IMR-90 (cell line): ENCODE data around the gene SNX30. TPM values are rescaled to one million over a fixed set of nuclear protein-coding genes. Genes with fewer than 3 reads are reported as not detected.

Source experiments
- ATAC-seq: fragments of 200-7000 bp; cut with Tn5 transposase; 2 replicates; pipeline ENCODE4 v1.9.1; 2020; ENCODE audit warnings: low read depth, mild to moderate bottlenecking, moderate library complexity
- BruUV-seq: library from RNA; stranded (reverse); fragments of 400-500 nt; replicated peaks from 2 replicates; lab custom pipeline; 2021; lab: Mats Ljungman, UMichigan
- CTCF ChIA-PET: fragments of 300-600 bp; formaldehyde crosslinking; extraction: SDS; loops from one replicate; lab custom pipeline; 2021; ENCODE audit warnings: antibody characterized with exemption; lab: Yijun Ruan, JAX
- POLR2A ChIA-PET: fragments of 300-600 bp; sonication (Branson Sonifier 250); formaldehyde crosslinking; loops from one replicate; lab custom pipeline; 2022; ENCODE audit warnings: antibody characterized with exemption; ENCODE audit not compliant: unreplicated experiment; lab: Charles Lee
- DNase-seq: peaks from one replicate; pipeline ENCODE4 v3.0.0; 2013
- H2AFZ ChIP-seq: replicated peaks from 2 replicates; pipeline ENCODE3; 2013; ENCODE audit warnings: low read length, mild to moderate bottlenecking; ENCODE audit not compliant: poor library complexity
- H2AK5ac ChIP-seq: 2 replicates; pipeline ENCODE4 v1.6.1; 2013; ENCODE audit warnings: low read depth, low read length, inconsistent platforms
- H2AK9ac ChIP-seq: replicated peaks from 2 replicates; pipeline ENCODE3; 2013; ENCODE audit warnings: mild to moderate bottlenecking, low read depth, low read length, moderate library complexity; ENCODE audit not compliant: poor library complexity
- H2BK120ac ChIP-seq: 2 replicates; pipeline ENCODE4 v1.6.1; 2013; ENCODE audit warnings: low read depth, low read length, inconsistent platforms
- H2BK15ac ChIP-seq: 3 replicates; pipeline ENCODE4 v1.6.1; 2013; ENCODE audit warnings: low read depth, low read length, inconsistent platforms
- H2BK20ac ChIP-seq: 2 replicates; pipeline ENCODE4 v1.6.1; 2013; ENCODE audit warnings: low read depth, mild to moderate bottlenecking, inconsistent platforms, low read length, moderate library complexity
- H2BK5ac ChIP-seq: 2 replicates; pipeline ENCODE4 v1.6.1; 2013; ENCODE audit warnings: mild to moderate bottlenecking, low read depth, low read length, inconsistent platforms; ENCODE audit not compliant: poor library complexity, severe bottlenecking
- H3K14ac ChIP-seq: replicated peaks from 2 replicates; pipeline ENCODE4 v1.6.1; 2013; ENCODE audit warnings: low read depth, low read length, inconsistent platforms
- H3K18ac ChIP-seq: 2 replicates; pipeline ENCODE4 v1.6.1; 2013; ENCODE audit warnings: low read depth, low read length, control low read depth
- H3K23ac ChIP-seq: 2 replicates; pipeline ENCODE4 v1.6.1; 2013; ENCODE audit warnings: low read depth, low read length, inconsistent platforms
- H3K27ac ChIP-seq: 2 replicates; pipeline ENCODE4 v1.5.1; 2013; ENCODE audit warnings: mild to moderate bottlenecking, control low read depth, low read length; ENCODE audit not compliant: insufficient read depth
- H3K27me3 ChIP-seq: 2 replicates; pipeline ENCODE4 v1.6.1; 2013; ENCODE audit warnings: low read length; ENCODE audit not compliant: control insufficient read depth, insufficient read depth
- H3K36me3 ChIP-seq: 2 replicates; pipeline ENCODE4 v1.6.1; 2013; ENCODE audit warnings: low read length, mixed read lengths; ENCODE audit not compliant: control insufficient read depth, insufficient read depth
- H3K4ac ChIP-seq: 2 replicates; pipeline ENCODE4 v1.6.1; 2013; ENCODE audit warnings: low read depth, low read length, inconsistent platforms
- H3K4me1 ChIP-seq: 2 replicates; pipeline ENCODE4 v1.6.1; 2013; ENCODE audit warnings: low read length, mixed read lengths; ENCODE audit not compliant: control insufficient read depth, insufficient read depth
- H3K4me2 ChIP-seq: 2 replicates; pipeline ENCODE4 v1.6.1; 2013; ENCODE audit warnings: low read depth, mild to moderate bottlenecking, control low read depth, low read length, moderate library complexity
- H3K4me3 ChIP-seq: 2 replicates; pipeline ENCODE4 v1.5.1; 2013; ENCODE audit warnings: low read depth, mild to moderate bottlenecking, control low read depth, low read length, moderate library complexity; ENCODE audit not compliant: insufficient read depth
- H3K56ac ChIP-seq: 2 replicates; pipeline ENCODE4 v1.6.1; 2013; ENCODE audit warnings: low read length, inconsistent platforms; ENCODE audit not compliant: insufficient read depth; ENCODE audit errors: extremely low read depth
- H3K79me1 ChIP-seq, 2 experiments: 2 replicates each; pipeline ENCODE4 v1.6.1; 2013; ENCODE audit warnings: low read length in 2 of 2, inconsistent platforms in 1 of 2, low read depth in 1 of 2
- H3K9ac ChIP-seq: 2 replicates; pipeline ENCODE4 v1.6.1; 2013; ENCODE audit warnings: low read depth, low read length, control low read depth
- H3K9me1 ChIP-seq: 2 replicates; pipeline ENCODE4 v1.6.1; 2013; ENCODE audit warnings: low read length, inconsistent platforms; ENCODE audit not compliant: insufficient read depth
- H3K9me3 ChIP-seq: 2 replicates; pipeline ENCODE4 v1.6.1; 2013; ENCODE audit warnings: low read length; ENCODE audit not compliant: control insufficient read depth, insufficient read depth
- H4K20me1 ChIP-seq: 2 replicates; pipeline ENCODE4 v1.6.1; 2013; ENCODE audit warnings: low read length, inconsistent platforms; ENCODE audit not compliant: insufficient read depth
- H4K5ac ChIP-seq: 2 replicates; pipeline ENCODE4 v1.6.1; 2013; ENCODE audit warnings: mild to moderate bottlenecking, low read depth, low read length, control low read depth
- H4K8ac ChIP-seq, 2 experiments: 2 replicates each; pipeline ENCODE4 v1.6.1; 2013; ENCODE audit warnings: low read depth in 2 of 2, low read length in 2 of 2, control low read depth in 1 of 2, inconsistent platforms in 1 of 2
- H4K91ac ChIP-seq: 2 replicates; pipeline ENCODE4 v1.6.1; 2013; ENCODE audit warnings: low read depth, low read length, inconsistent platforms; ENCODE audit not compliant: insufficient read depth
- CEBPB ChIP-seq: IDR thresholded peaks from 2 replicates; pipeline ENCODE4 v1.6.1; 2012; ENCODE audit warnings: low read depth, low read length, improper control_type of control experiment
- MAFK ChIP-seq: IDR thresholded peaks from 2 replicates; pipeline ENCODE4 v1.6.1; 2012; ENCODE audit warnings: low read depth, low read length, improper control_type of control experiment
- MAZ ChIP-seq: IDR thresholded peaks from 2 replicates; pipeline ENCODE4 v1.6.1; 2012; ENCODE audit warnings: low read depth, mild to moderate bottlenecking, low read length, improper control_type of control experiment, moderate library complexity, borderline replicate concordance
- POLR2A ChIP-seq: IDR thresholded peaks from 2 replicates; pipeline ENCODE4 v1.6.1; 2012; ENCODE audit warnings: mild to moderate bottlenecking, low read depth, low read length
- RAD21 ChIP-seq: IDR thresholded peaks from 2 replicates; pipeline ENCODE4 v1.6.1; 2012; ENCODE audit warnings: low read length, improper control_type of control experiment
- WGBS, 2 experiments: methylation state at CpG; one replicate each; pipeline versions ENCODE4 v1.1.5 to v1.1.7; 2013; ENCODE audit warnings: missing lambda C conversion rate in 2 of 2; ENCODE audit not compliant: insufficient read length in 1 of 2; ENCODE audit errors: extremely low coverage in 2 of 2; 5-methylcytosine and 5-hydroxymethylcytosine counted together
- dilution Hi-C: fragments of 300-500 bp; cut with HindIII; formaldehyde crosslinking; loops from one replicate; pipeline ENCODE4 v1.14.3; 2018; ENCODE audit warnings: low sequenced_read_pairs; ENCODE audit not compliant: unreplicated experiment
- in situ Hi-C: fragments of 300-500 bp; cut with MboI; formaldehyde crosslinking; loops from 3 replicates; pipeline ENCODE4 v1.14.3; 2019; ENCODE audit warnings: low sequenced_read_pairs, inconsistent platforms, mixed read lengths
- intact Hi-C: fragments of 100-400 bp; cut with micrococcal nuclease; formaldehyde crosslinking; loops from 2 replicates; pipeline ENCODE4 v1.10.0; 2022
- polyA plus RNA-seq, 3 experiments: library from polyadenylated mRNA; depleted of rRNA; stranded (reverse); fragments of >200 nt; gene quantifications; 2 replicates each; pipeline ENCODE4 v1.2.3, GENCODE V29; 2012; ENCODE audit warnings: low replicate concordance in 1 of 3
- total RNA-seq: library from RNA; depleted of rRNA; stranded (reverse); fragments of >200 nt; gene quantifications from 2 replicates; pipeline ENCODE4 v1.2.3, GENCODE V29; 2012

SNX30 gene
- total and polyA plus RNA-seq, 2 of the 4 experiments (the other 2 are of a cell fraction), result 8.0 to 18.8 TPM

DNA sequence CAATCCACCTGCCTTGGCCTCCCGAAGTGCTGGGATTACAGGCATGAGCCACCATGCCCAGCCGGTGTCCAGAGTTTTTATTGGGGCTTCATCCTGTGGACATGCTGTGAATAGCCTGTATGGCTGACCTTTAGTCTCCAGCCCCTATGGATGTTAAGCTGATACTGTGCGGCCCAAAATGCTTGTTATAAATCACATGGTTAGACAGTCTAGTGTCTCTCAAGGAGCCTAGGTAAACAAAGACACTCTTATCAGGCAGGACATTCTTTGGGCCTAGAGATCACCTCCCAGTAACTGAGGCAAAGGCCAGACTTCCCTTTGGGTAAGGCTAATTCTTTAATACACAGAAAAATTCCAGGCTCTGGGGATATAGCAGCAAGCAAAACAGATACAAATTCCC is 162.1 kb downstream of the SNX30 start:
- Histone ChIP-seq H3K36me3 (no peaks in the 10 kb centered on the region), H4K20me1 (no peaks in the 10 kb centered on the region), H3K56ac (no peak overlapping the region), H3K4me3 (no peak overlapping the region), H3K23ac (no peak overlapping the region), H3K79me1 (no peaks in the 10 kb centered on the region), H2AK9ac (no peak overlapping the region), H2BK5ac (no peak overlapping the region), H2AFZ (no peak overlapping the region), H4K5ac (no peak overlapping the region), H3K27ac (no peak overlapping the region), H2BK120ac (no peak overlapping the region), H3K27me3 (peaks cover 34% of the 10 kb centered on the region), H2AK5ac (no peak overlapping the region), H3K9me3 (no peaks in the 10 kb centered on the region), H3K4ac (no peak overlapping the region), H4K91ac (no peak overlapping the region), H2BK15ac (no peak overlapping the region), H3K14ac (no peak overlapping the region), H3K4me1 (no peaks in the 10 kb centered on the region), H2BK20ac (no peak overlapping the region), H3K4me2 (no peak overlapping the region), H3K9me1 (no peaks in the 10 kb centered on the region), H3K9ac (no peak overlapping the region), H3K18ac (no peak overlapping the region), H4K8ac (no peak overlapping the region)
- no peak for DNase-seq
- TF ChIP-seq MAZ (no peak), CEBPB (no peak), POLR2A (no peak), RAD21 (no peak), MAFK (no peak)
- ChIA-PET POLR2A (no interaction called here), CTCF (no interaction called here)
- no TSS peak for BruUV-seq
- ATAC-seq, result no peak
- WGBS, 2 experiments, result 29% methylated on average over 1 of the region's 3 CpGs; no CpG with 5 or more reads in 1 of the 2 experiments
- in situ Hi-C loops (no loop called here), intact Hi-C loops (no loop called here), dilution Hi-C loops (no loop called here)
